ENCODE measurements around the gene EIF4G3. TPM values are rescaled to one million over a fixed set of nuclear protein-coding genes. Genes with fewer than 3 reads are reported as not detected.

The EIF4G3 gene
- total RNA-seq, 1 donor from 2014 or later: 38.4 TPM

- Histone ChIP-seq H3K4me3 (ENCODE audit: low read depth, low read length) (no peak overlapping the region), H3K36me3 (ENCODE audit: control insufficient read depth, insufficient read depth, low read length) (no peaks in the 10 kb centered on the region), H3K27me3 (ENCODE audit: control insufficient read depth, insufficient read depth, low read length) (no peaks in the 10 kb centered on the region)
- no peak for DNase-seq (ENCODE audit: low read depth)
- no peak for TF ChIP-seq CTCF (IDR thresholded peaks at IDR 0.05; ENCODE audit: insufficient read depth, low read length, poor library complexity, severe bottlenecking)
Observed at GRCh38 chr1:21090463-21090862, 86.2 kb downstream of the EIF4G3 start.

- no peak overlapping the region for H3K4me3 ChIP-seq (ENCODE audit: low read depth, low read length)
- no peaks in the 10 kb centered on the region for H3K27me3 ChIP-seq (ENCODE audit: control insufficient read depth, insufficient read depth, low read length)
- no peaks in the 10 kb centered on the region for H3K36me3 ChIP-seq (ENCODE audit: control insufficient read depth, insufficient read depth, low read length)
- DNase-seq (ENCODE audit: low read depth): no peak
- TF ChIP-seq CTCF (IDR thresholded peaks at IDR 0.05; ENCODE audit: insufficient read depth, low read length, poor library complexity, severe bottlenecking): no peak
Observed at GRCh38 chr1:21089731-21090130, 87.0 kb downstream of the EIF4G3 start.

- Histone ChIP-seq H3K4me3 (ENCODE audit: low read depth, low read length) (no peak overlapping the region), H3K36me3 (ENCODE audit: control insufficient read depth, insufficient read depth, low read length) (no peaks in the 10 kb centered on the region), H3K27me3 (ENCODE audit: control insufficient read depth, insufficient read depth, low read length) (no peaks in the 10 kb centered on the region)
- no peak for DNase-seq (ENCODE audit: low read depth)
- no peak for TF ChIP-seq CTCF (IDR thresholded peaks at IDR 0.05; ENCODE audit: insufficient read depth, low read length, poor library complexity, severe bottlenecking)
Observed at GRCh38 chr1:21089299-21089698, 87.4 kb downstream of the EIF4G3 start.

- no peak for DNase-seq (ENCODE audit: low read depth)
Observed at GRCh38 chr1:21084111-21084810, 92.4 kb downstream of the EIF4G3 start.

GRCh38 chr1:21082073-21082472 lies 94.6 kb downstream of the EIF4G3 start:
- H3K27me3 ChIP-seq (ENCODE audit: control insufficient read depth, insufficient read depth, low read length): no peaks in the 10 kb centered on the region
- TF ChIP-seq CTCF (IDR thresholded peaks at IDR 0.05; ENCODE audit: insufficient read depth, low read length, poor library complexity, severe bottlenecking): no peak
- no peak for DNase-seq (ENCODE audit: low read depth)
- no peaks in the 10 kb centered on the region for H3K36me3 ChIP-seq (ENCODE audit: control insufficient read depth, insufficient read depth, low read length)
- no peak overlapping the region for H3K4me3 ChIP-seq (ENCODE audit: low read depth, low read length)

More at GRCh38 chr1:21084111-21084810, 92.4 kb downstream of the EIF4G3 start:
- no peaks in the 10 kb centered on the region for H3K27me3 ChIP-seq (ENCODE audit: control insufficient read depth, insufficient read depth, low read length)
- no peak for TF ChIP-seq CTCF (IDR thresholded peaks at IDR 0.05; ENCODE audit: insufficient read depth, low read length, poor library complexity, severe bottlenecking)
- no peaks in the 10 kb centered on the region for H3K36me3 ChIP-seq (ENCODE audit: control insufficient read depth, insufficient read depth, low read length)
- no peak overlapping the region for H3K4me3 ChIP-seq (ENCODE audit: low read depth, low read length)

- TF ChIP-seq CTCF (IDR thresholded peaks at IDR 0.05; ENCODE audit: insufficient read depth, low read length, poor library complexity, severe bottlenecking): no peak
- Histone ChIP-seq H3K4me3 (ENCODE audit: low read depth, low read length) (no peak overlapping the region), H3K36me3 (ENCODE audit: control insufficient read depth, insufficient read depth, low read length) (no peaks in the 10 kb centered on the region), H3K27me3 (ENCODE audit: control insufficient read depth, insufficient read depth, low read length) (no peaks in the 10 kb centered on the region)
- DNase-seq (ENCODE audit: low read depth): no peak
Observed at GRCh38 chr1:21077085-21077484, 99.6 kb downstream of the EIF4G3 start.
